T-helper 2 cell (primary cell): ENCODE data around the gene RPL22.

Experiments
- DNase-seq, 5 experiments: peaks; one replicate each; pipeline versions ENCODE4 v3.0.0 to v3.0.0-alpha.2; 2012 to 2022

The RPL22 gene

GRCh38 chr1:6200188-6200809, 904 bp upstream of the RPL22 start:
- no peak for DNase-seq

GRCh38 chr1:6198646-6199297, 623 bp downstream of the RPL22 start:
- DNase-seq: peak in 1 of 5 experiments; percentile 41

- no peak for DNase-seq
These were observed 1.5 kb downstream of the RPL22 start for GRCh38 chr1:6197746-6198427.

GRCh38 chr1:6191968-6192367, 7.4 kb downstream of the RPL22 start:
- no peak for DNase-seq

GRCh38 chr1:6188466-6188865, 10.9 kb downstream of the RPL22 start:
- DNase-seq: no peak

GRCh38 chr1:6185635-6186382, 13.6 kb downstream of the RPL22 start:
- DNase-seq: peak in 1 of 5 experiments; percentile 50

- no peak for DNase-seq
These were observed 14.2 kb downstream of the RPL22 start for GRCh38 chr1:6185151-6185550.

GRCh38 chr1:6184083-6184783, 15.2 kb downstream of the RPL22 start:
- peak in 1 of 5 experiments; percentile 22 for DNase-seq

- no peak for DNase-seq
These were observed 15.8 kb downstream of the RPL22 start for GRCh38 chr1:6183520-6183989.

- DNase-seq: no peak
These were observed 18.0 kb downstream of the RPL22 start for GRCh38 chr1:6181347-6181770.

- no peak for DNase-seq
These were observed 18.6 kb downstream of the RPL22 start for GRCh38 chr1:6180707-6181311.

GRCh38 chr1:6180268-6180706, 19.1 kb downstream of the RPL22 start, which contains the start of gene CHD5:
TSS of gene CHD5 (minus strand) at chr1:6180321. CDS start at chr1:6180023, 298 bp downstream.
- peak in 1 of 5 experiments; percentile 13 for DNase-seq

GRCh38 chr1:6179564-6180175, 19.7 kb downstream of the RPL22 start:
- no peak for DNase-seq

- no peak for DNase-seq
These were observed 20.4 kb downstream of the RPL22 start for GRCh38 chr1:6178751-6179563.

GRCh38 chr1:6177681-6178380, 21.6 kb downstream of the RPL22 start:
- no peak for DNase-seq

GRCh38 chr1:6176779-6177178, 22.6 kb downstream of the RPL22 start:
- DNase-seq: no peak

- no peak for DNase-seq
These were observed 24.0 kb downstream of the RPL22 start for GRCh38 chr1:6175411-6175828.

GRCh38 chr1:6174621-6175410, 24.6 kb downstream of the RPL22 start:
- no peak for DNase-seq

- no peak for DNase-seq
These were observed 26.8 kb downstream of the RPL22 start for GRCh38 chr1:6172549-6172948.
